GM18868 (cell line): ENCODE data around the gene DIPK1B.

Source experiments
- ATAC-seq: cut with Tn5 transposase; IDR thresholded peaks from one replicate; pipeline ENCODE4 v1.9.1; 2021; ENCODE audit warnings: mild to moderate bottlenecking, moderate library complexity; ENCODE audit not compliant: unreplicated experiment

The DIPK1B gene

DNA sequence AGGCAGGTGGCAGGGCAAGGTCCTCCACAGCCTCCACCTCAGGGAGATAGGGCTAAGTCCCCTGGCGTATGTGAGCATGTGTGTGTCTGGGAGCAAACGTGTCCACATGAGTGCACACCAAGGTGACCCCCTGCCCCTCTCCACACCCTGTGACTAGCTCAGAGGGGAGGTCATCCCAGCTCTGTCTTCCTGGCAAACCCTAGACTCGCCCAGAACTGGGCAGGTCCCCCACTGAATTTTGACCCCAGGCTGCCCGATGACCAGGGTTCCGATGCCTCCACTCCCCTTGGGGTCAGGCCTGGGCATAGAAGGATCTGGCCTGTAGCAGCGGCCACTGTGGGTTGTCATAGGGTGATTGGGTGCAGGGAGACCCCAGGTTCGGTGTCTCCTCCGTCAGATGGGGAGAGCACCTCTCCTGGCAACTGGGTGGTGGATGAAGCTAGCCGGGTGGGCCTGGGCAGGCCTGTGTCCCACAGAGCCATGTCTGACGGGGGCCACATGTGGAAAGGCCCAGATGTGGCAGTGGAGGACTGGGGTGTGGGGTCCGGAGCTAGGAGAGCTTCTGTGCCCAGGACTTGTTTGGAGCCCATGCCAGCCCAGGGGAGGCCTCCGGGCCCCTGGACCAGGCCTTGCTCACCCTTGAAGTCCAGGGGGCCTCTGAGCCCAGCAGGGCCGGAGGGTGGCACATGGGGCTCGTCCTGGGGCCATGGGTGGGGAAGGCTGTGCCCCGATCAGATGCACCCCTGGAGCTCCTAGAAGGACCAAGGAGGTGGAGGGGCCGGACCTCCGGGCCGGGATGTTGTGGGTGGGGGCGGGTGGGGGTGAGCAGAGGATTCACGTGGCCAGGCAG, 6.2 kb downstream of the DIPK1B start:
- no peak for ATAC-seq

DNA sequence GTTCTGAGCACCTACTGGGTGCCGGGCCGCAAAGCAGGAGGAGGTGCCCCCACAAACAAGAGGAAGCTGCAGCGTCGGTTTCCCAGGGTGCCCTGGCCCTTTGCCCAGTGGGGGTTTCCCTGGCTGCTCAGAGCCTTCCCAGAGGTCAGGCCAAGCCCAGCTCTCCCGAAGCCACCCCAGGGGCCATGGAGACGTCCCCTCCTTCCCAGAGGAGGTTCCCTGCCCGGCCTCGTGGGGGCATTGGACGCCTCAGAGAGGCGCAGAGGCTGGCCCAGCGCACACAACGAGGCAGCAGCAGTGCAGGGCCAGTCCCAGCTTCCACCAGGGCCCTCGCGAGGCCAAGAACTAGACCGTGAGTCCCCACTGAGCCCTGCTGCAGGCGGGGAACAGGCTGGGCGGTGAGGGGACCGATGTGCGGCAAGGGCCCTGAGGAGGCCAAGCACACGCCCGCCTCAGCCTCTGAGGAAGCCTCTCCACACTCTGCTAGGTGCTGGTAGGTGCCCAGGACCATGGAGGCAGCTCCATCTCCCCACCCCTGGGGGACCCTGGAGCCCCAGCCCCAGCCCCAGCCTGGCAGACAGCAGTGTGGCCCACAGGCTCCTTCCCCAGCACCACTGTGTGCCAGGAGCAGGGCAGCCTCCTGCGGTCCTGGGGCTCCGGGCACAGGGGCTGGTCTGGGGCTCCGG, 7.0 kb downstream of the DIPK1B start:
- no peak for ATAC-seq

- ATAC-seq: no peak
Measured at GRCh38 chr9:136720251-136720897, 8.0 kb downstream of the DIPK1B start.

DNA sequence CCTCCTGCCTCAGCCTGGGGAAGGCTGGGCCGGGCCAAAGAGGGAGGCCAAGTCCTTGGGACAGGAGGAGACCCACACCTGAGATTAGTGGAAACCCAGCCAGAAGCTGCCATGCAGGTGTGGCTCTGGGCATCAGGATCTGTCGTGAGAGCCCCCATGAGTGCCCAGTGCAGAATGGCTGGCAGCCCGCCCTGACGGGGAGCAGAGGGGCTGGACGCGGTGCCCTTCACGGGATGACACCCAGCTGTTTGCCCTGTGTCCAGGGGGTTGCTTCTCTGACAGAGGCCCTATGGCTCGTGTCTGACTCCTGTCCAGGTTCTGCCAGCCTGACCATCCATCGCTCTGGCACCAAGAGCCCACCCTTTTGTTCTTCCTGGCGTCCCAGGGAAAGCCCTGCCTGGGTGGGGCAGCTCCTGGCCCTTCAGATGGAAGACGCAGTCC, 8.5 kb downstream of the DIPK1B start:
- ATAC-seq: no peak

- no peak for ATAC-seq
Measured at GRCh38 chr9:136721339-136722092, 9.1 kb downstream of the DIPK1B start.

- no peak for ATAC-seq
Measured at GRCh38 chr9:136722093-136722968, 10.0 kb downstream of the DIPK1B start.

DNA sequence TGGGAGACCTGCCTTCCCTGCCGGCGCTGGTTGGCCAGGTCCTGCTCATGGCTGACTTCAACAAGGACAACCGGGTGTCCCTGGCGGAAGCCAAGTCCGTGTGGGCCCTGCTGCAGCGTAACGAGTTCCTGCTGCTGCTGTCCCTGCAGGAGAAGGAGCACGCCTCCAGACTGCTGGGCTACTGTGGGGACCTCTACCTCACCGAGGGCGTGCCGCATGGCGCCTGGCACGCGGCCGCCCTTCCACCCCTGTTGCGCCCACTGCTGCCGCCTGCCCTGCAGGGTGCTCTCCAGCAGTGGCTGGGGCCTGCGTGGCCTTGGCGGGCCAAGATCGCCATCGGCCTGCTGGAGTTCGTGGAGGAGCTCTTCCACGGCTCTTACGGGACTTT, 10.6 kb downstream of the DIPK1B start:
- ATAC-seq: no peak

DNA sequence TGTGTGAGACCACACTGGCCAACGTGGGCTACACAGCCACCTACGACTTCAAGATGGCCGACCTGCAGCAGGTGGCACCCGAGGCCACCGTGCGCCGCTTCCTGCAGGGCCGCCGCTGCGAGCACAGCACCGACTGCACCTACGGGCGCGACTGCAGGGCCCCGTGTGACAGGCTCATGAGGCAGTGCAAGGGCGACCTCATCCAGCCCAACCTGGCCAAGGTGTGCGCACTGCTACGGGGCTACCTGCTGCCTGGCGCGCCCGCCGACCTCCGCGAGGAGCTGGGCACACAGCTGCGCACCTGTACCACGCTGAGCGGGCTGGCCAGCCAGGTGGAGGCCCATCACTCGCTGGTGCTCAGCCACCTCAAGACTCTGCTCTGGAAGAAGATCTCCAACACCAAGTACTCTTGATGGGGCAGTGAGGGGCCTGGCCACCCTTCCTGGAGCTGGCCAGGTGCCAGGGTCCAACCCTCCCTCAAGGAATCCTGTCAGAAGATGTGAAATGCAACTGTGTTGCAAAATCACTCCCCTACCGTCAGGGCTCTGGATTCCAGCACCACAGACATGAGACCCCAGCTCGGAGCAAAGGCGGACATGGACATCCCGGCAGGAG, 11.1 kb downstream of the DIPK1B start:
- no peak for ATAC-seq

- no peak for ATAC-seq
Measured at GRCh38 chr9:136723989-136724388, 11.6 kb downstream of the DIPK1B start.

GRCh38 chr9:136724772-136725171, 12.4 kb downstream of the DIPK1B start:
- no peak for ATAC-seq

- ATAC-seq: no peak
Measured at GRCh38 chr9:136725612-136726011, 13.2 kb downstream of the DIPK1B start.

DNA sequence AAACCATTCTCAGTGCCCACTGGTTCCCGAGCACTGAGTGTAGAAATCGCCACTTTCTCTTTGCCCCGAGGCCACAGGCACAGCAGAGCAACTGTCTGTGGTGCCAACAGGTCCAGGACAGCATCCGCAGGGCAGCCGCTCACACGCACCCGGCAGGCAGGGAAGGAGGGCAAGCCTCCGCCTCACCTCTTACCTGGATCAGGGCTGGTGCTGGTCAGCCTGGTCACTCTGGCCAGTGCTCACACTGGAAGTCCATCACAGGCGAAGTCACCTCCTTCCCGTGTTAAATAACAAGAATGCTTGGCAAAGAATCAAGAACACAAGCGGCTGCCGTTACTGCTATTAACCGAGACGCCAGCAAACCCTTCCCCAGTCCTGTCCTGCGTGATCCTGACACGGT, 13.7 kb downstream of the DIPK1B start:
- no peak for ATAC-seq

- no peak for ATAC-seq
Measured at GRCh38 chr9:136726631-136727191, 14.3 kb downstream of the DIPK1B start.

DNA sequence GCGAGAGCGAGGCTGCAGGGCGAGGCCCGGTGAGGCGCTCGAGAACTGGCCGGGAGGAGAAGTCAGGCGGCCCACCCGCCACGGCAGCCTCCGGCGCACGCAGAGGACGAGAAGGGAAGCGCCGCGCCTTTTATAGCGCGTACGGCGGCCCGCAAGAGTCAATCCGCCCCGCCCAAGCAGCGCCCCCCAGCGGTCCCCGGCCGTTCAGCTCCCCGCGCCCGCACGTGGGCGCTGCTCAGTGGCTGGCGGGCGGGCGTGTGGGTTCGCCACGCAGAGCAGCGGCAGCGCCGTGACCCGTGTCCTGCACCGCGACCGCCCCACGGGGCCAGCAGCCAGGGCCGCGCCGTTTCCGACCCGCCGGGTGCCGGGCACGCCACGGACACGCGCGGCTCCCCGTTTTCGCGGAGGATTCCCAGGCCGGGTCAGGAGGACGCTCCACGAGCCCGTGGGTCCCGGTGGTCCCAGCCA, 15.7 kb downstream of the DIPK1B start:
- ATAC-seq: peak; percentile 67

- ATAC-seq: peak; percentile 25
Measured at GRCh38 chr9:136728548-136729123, 16.3 kb downstream of the DIPK1B start.

GRCh38 chr9:136729144-136729543, 16.8 kb downstream of the DIPK1B start:
- ATAC-seq: no peak

- no peak for ATAC-seq
Measured at GRCh38 chr9:136729926-136730325, 17.6 kb downstream of the DIPK1B start.

GRCh38 chr9:136732444-136733178, 20.2 kb downstream of the DIPK1B start:
- ATAC-seq: no peak
